DND-41 (cell line): ENCODE data around the gene LYPD8.

Experiments used
- CTCF ChIP-seq: IDR thresholded peaks from 2 replicates; pipeline ENCODE4 v1.5.1; 2012; ENCODE audit warnings: borderline replicate concordance, low read length, moderate library complexity, mild to moderate bottlenecking; ENCODE audit not compliant: poor library complexity, severe bottlenecking; ENCODE audit errors: extremely low read depth
- EZH2 ChIP-seq: IDR thresholded peaks from 3 replicates; pipeline ENCODE4 v1.6.1; 2012; ENCODE audit warnings: borderline replicate concordance, low read depth, mild to moderate bottlenecking, moderate library complexity, low read length, inconsistent platforms; ENCODE audit not compliant: severe bottlenecking

- TF ChIP-seq CTCF (no peak), EZH2 (no peak)
Measured at GRCh38 chr1:248696774-248697173, 58.8 kb downstream of the LYPD8 start.
